ENCODE measurements around the gene PLXNB1. TPM values are rescaled to one million over a fixed set of nuclear protein-coding genes. Genes with fewer than 3 reads are reported as not detected.

The PLXNB1 gene
- total RNA-seq, 1 experiment from 2014 or later: 149 TPM

GRCh38 chr3:48416546-48416945 lies 13.3 kb downstream of the PLXNB1 start:
- Histone ChIP-seq H3K4me1 (no peaks in the 10 kb centered on the region), H3K36me3 (ENCODE audit: control insufficient read depth, insufficient read depth, low read length) (peaks cover 16% of the 10 kb centered on the region), H3K4me3 (ENCODE audit: low read depth, low read length) (no peak overlapping the region), H3K9me3 (no peaks in the 10 kb centered on the region), H3K27me3 (replicated peaks; ENCODE audit: control insufficient read depth, insufficient read depth, low read length) (no peaks in the 10 kb centered on the region)
- Mint-ChIP-seq H3K9me3 (ENCODE audit: unreplicated experiment) (no peaks in the 10 kb centered on the region), H3K27ac (ENCODE audit: unreplicated experiment) (no peak overlapping the region), H3K36me3 (ENCODE audit: insufficient read depth, unreplicated experiment) (peaks cover 94% of the 10 kb centered on the region), H3K4me3 (ENCODE audit: unreplicated experiment) (no peak overlapping the region), H3K4me1 (ENCODE audit: low read depth, unreplicated experiment) (peaks cover 5% of the 10 kb centered on the region), H3K27me3 (ENCODE audit: insufficient read depth, unreplicated experiment) (no peaks in the 10 kb centered on the region)
- DNase-seq: no peak
- TF ChIP-seq CTCF (IDR thresholded peaks at IDR 0.05; ENCODE audit: insufficient read depth in 1 of 2, low read depth in 1 of 2, low read length in 1 of 2, severe bottlenecking in 1 of 2, unreplicated experiment in 1 of 2): no peak
- ChIA-PET POLR2A (no interaction called here), CTCF (interaction anchor here (0.7 to 6.1 kb wide), 4 partner anchors 15 to 141 kb away, joined by 3 to 40 read pairs (median 4); partner anchors contain the start of genes CCDC51 and TMA7)
- intact Hi-C loops (cut with micrococcal nuclease; ENCODE audit: unreplicated experiment): no loop called here
- no TSS peak for BruUV-seq (replicated peaks)

- ChIA-PET POLR2A (no interaction called here), CTCF (interaction anchor here (0.6 to 6.1 kb wide), 4 partner anchors 20 to 185 kb away, joined by 3 to 40 read pairs (median 4); partner anchors contain the start of genes CCDC51 and TMA7)
- intact Hi-C loops (cut with micrococcal nuclease; ENCODE audit: unreplicated experiment): no loop called here
- Mint-ChIP-seq H3K4me1 (ENCODE audit: low read depth, unreplicated experiment) (peaks cover 5% of the 10 kb centered on the region), H3K4me3 (ENCODE audit: unreplicated experiment) (no peak overlapping the region), H3K36me3 (ENCODE audit: insufficient read depth, unreplicated experiment) (peaks cover 99% of the 10 kb centered on the region), H3K27ac (ENCODE audit: unreplicated experiment) (peak overlapping the region; percentile 39), H3K9me3 (ENCODE audit: unreplicated experiment) (no peaks in the 10 kb centered on the region), H3K27me3 (ENCODE audit: insufficient read depth, unreplicated experiment) (no peaks in the 10 kb centered on the region)
- DNase-seq: no peak
- Histone ChIP-seq H3K4me1 (no peaks in the 10 kb centered on the region), H3K27me3 (replicated peaks; ENCODE audit: control insufficient read depth, insufficient read depth, low read length) (no peaks in the 10 kb centered on the region), H3K4me3 (ENCODE audit: low read depth, low read length) (no peak overlapping the region), H3K9me3 (no peaks in the 10 kb centered on the region), H3K36me3 (ENCODE audit: control insufficient read depth, insufficient read depth, low read length) (peaks cover 17% of the 10 kb centered on the region)
- no TSS peak for BruUV-seq (replicated peaks)
- no peak for TF ChIP-seq CTCF (IDR thresholded peaks at IDR 0.05; ENCODE audit: insufficient read depth in 1 of 2, low read depth in 1 of 2, low read length in 1 of 2, severe bottlenecking in 1 of 2, unreplicated experiment in 1 of 2)
These were observed 13.8 kb downstream of the PLXNB1 start for GRCh38 chr3:48416091-48416505.

GRCh38 chr3:48415251-48415953 lies 14.5 kb downstream of the PLXNB1 start:
- peaks cover 5% of the 10 kb centered on the region for H3K4me1 Mint-ChIP-seq (ENCODE audit: low read depth, unreplicated experiment)
- H3K27me3 Mint-ChIP-seq (ENCODE audit: insufficient read depth, unreplicated experiment): no peaks in the 10 kb centered on the region
- no TSS peak for BruUV-seq (replicated peaks)
- H3K9me3 Mint-ChIP-seq (ENCODE audit: unreplicated experiment): no peaks in the 10 kb centered on the region
- TF ChIP-seq CTCF (IDR thresholded peaks at IDR 0.05; ENCODE audit: insufficient read depth in 1 of 2, low read depth in 1 of 2, low read length in 1 of 2, severe bottlenecking in 1 of 2, unreplicated experiment in 1 of 2): peak in 1 of 2 experiments; percentile 35
- H3K36me3 Mint-ChIP-seq (ENCODE audit: insufficient read depth, unreplicated experiment): peaks cover 99% of the 10 kb centered on the region
- H3K9me3 ChIP-seq: no peaks in the 10 kb centered on the region
- H3K4me3 Mint-ChIP-seq (ENCODE audit: unreplicated experiment): no peak overlapping the region
- ChIA-PET POLR2A (no interaction called here), CTCF (interaction anchor here (0.6 to 6.1 kb wide), 5 partner anchors 15 to 227 kb away, joined by 3 to 40 read pairs (median 3); partner anchors contain the start of genes CCDC51 and TMA7)
- DNase-seq: no peak
- H3K36me3 ChIP-seq (ENCODE audit: control insufficient read depth, insufficient read depth, low read length): peaks cover 20% of the 10 kb centered on the region
- no peaks in the 10 kb centered on the region for H3K4me1 ChIP-seq
- H3K27ac Mint-ChIP-seq (ENCODE audit: unreplicated experiment): peak overlapping the region; percentile 39
- no peaks in the 10 kb centered on the region for H3K27me3 ChIP-seq (replicated peaks; ENCODE audit: control insufficient read depth, insufficient read depth, low read length)
- intact Hi-C loops (cut with micrococcal nuclease; ENCODE audit: unreplicated experiment): no loop called here
- H3K4me3 ChIP-seq (ENCODE audit: low read depth, low read length): no peak overlapping the region
